Adrenal gland (tissue), 12 donors: Measurements from ENCODE around the gene ABHD15. TPM values are rescaled to one million over a fixed set of nuclear protein-coding genes. Genes with fewer than 3 reads are reported as not detected.

Source experiments
- DNase-seq, 7 donors: peaks; one replicate each; pipeline ENCODE4 v3.0.0-alpha.2; 2019 to 2020
- H3K27ac ChIP-seq, 5 donors: fragments of 200-600 bp; sonication (generic) in 4 of 5; 1 replicate in 3 of 5; 2 replicates in 2 of 5; pipeline versions ENCODE4 v1.5.1 to v1.8.0; 2016 to 2020; ENCODE audit warnings: mild to moderate bottlenecking in 1 of 5
- H3K27me3 ChIP-seq: fragments of 200-600 bp; 2 replicates; pipeline ENCODE4 v1.8.0; 2021
- H3K36me3 ChIP-seq, 2 donors: fragments of 200-600 bp; replicated peaks in 1 of 2; 1 replicate in 1 of 2; 2 replicates in 1 of 2; pipeline versions ENCODE4 v1.5.1 to v1.8.0; 2018 to 2022
- H3K4me1 ChIP-seq, 2 donors: fragments of 200-600 bp; replicated peaks in 1 of 2; 1 replicate in 1 of 2; 2 replicates in 1 of 2; pipeline versions ENCODE4 v1.5.1 to v1.8.0; 2018 to 2021
- H3K4me3 ChIP-seq, 4 donors: fragments of 200-600 bp; sonication (generic) in 3 of 4; one replicate each; pipeline ENCODE4 v1.5.1; 2016 to 2018
- H3K9me3 ChIP-seq, 3 donors: fragments of 200-600 bp; sonication (generic) in 1 of 3; replicated peaks in 1 of 3; 1 replicate in 2 of 3; 2 replicates in 1 of 3; pipeline versions ENCODE4 v1.5.1 to v1.8.0; 2016 to 2021
- POLR2A ChIP-seq, 2 donors: fragments of 450-650 bp; IDR thresholded peaks; one replicate each; pipeline ENCODE4 v1.6.1; 2017; ENCODE audit warnings: antibody characterized with exemption in 2 of 2, mild to moderate bottlenecking in 2 of 2, moderate library complexity in 1 of 2
- WGBS, 4 donors: extraction: QIAGEN DNeasy Blood & Tissue Kit in 2 of 4; methylation state at CpG; one replicate each; pipeline versions ENCODE4 v1.1.5 to v1.1.7; 2013 to 2017; 5-methylcytosine and 5-hydroxymethylcytosine counted together
- intact Hi-C, 2 donors: fragments of 100-400 bp; cut with DNase I; formaldehyde crosslinking; loops; one replicate each; pipeline versions ENCODE4 v1.14.1 to v1.15.0; 2022 to 2023
- polyA plus RNA-seq, 3 donors: library from polyadenylated mRNA; stranded (reverse); fragments of 200-250 nt in 2 of 3; fragments of 350-450 nt in 1 of 3; fragmentation: Illumina TruSeq in 1 of 3; extraction: RNeasy Lipid Tissue Mini Kit (QIAGEN cat#74804) in 1 of 3; gene quantifications; one replicate each; pipeline ENCODE4 v1.2.3, GENCODE V29; 2013 to 2014
- total RNA-seq, 9 donors: library from RNA; depleted of rRNA in 4 of 9; stranded (reverse); fragments of >200 nt in 4 of 9; fragments of 120-200 nt in 1 of 9; fragmentation: NEBNext Ultra II Directional in 1 of 9; extraction: Animal tissue kit (Norgen Biotek cat#: 25700) in 1 of 9; gene quantifications; one replicate each; pipeline versions ENCODE4 v1.1.0 to v1.2.4, GENCODE V29; 2013 to 2023
- TF ChIP-seq, protein P1 (sequence below), 6 experiments: fragments of 450-650 bp in 4 of 6; fragments of 200-600 bp in 2 of 6; sonication (generic) in 1 of 6; IDR thresholded peaks; 1 replicate in 5 of 6; 2 replicates in 1 of 6; pipeline versions ENCODE4 v1.5.1 to v1.8.0; 2016 to 2021; ENCODE audit warnings: antibody characterized with exemption in 6 of 6, mild to moderate bottlenecking in 2 of 6, moderate library complexity in 1 of 6
- donor health status: healthy with polysubstance abuse.
- donor health status: Bipolar disorder and iron deficiency.
- donor health status: DM: yes; HTN: yes; CAD: no.
- donor health status: DM: no; HTN: no; CAD: no.
- donor health status: DM: no; HTN: no; CAD: no.
- donor health status: DM: yes; HTN: yes; CAD: no.

ABHD15 gene
- total and polyA plus RNA-seq, 12 donors, result 2.9 to 11.1 (median 6.2) TPM

DNA sequence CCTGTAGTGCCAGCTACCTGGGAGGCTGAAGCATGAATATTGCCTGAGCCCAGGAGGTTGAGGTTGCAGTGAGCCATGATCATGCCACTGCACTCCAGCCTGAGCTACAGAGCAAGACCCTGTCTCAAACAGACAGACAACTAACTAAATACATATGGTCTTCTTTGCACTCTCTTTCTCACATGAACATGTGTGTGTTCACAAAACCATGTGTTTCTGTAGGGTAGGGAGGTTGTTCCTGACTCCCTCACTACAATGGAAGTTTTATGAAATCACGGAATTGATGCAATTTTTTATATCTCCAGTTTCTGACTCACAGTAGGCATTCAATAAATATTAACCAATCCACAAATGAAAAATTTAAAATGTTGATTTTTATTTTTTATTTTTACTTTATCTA, 48.5 kb downstream of the ABHD15 start:
- Histone ChIP-seq H3K27ac (no peak overlapping the region), H3K9me3 (no peaks in the 10 kb centered on the region), H3K36me3 (peaks cover 0 to 62% of the 10 kb centered on the region in 2 donors), H3K4me1 (no peaks in the 10 kb centered on the region), H3K27me3 (no peaks in the 10 kb centered on the region), H3K4me3 (no peak overlapping the region)
- WGBS, 4 donors, result 94 to 100% (median 96%) methylated on average over 1 of the region's 1 CpG
- DNase-seq, result no peak
- TF ChIP-seq POLR2A (IDR thresholded peaks at IDR 0.05), result no peak
- TF ChIP-seq, protein P1, sequence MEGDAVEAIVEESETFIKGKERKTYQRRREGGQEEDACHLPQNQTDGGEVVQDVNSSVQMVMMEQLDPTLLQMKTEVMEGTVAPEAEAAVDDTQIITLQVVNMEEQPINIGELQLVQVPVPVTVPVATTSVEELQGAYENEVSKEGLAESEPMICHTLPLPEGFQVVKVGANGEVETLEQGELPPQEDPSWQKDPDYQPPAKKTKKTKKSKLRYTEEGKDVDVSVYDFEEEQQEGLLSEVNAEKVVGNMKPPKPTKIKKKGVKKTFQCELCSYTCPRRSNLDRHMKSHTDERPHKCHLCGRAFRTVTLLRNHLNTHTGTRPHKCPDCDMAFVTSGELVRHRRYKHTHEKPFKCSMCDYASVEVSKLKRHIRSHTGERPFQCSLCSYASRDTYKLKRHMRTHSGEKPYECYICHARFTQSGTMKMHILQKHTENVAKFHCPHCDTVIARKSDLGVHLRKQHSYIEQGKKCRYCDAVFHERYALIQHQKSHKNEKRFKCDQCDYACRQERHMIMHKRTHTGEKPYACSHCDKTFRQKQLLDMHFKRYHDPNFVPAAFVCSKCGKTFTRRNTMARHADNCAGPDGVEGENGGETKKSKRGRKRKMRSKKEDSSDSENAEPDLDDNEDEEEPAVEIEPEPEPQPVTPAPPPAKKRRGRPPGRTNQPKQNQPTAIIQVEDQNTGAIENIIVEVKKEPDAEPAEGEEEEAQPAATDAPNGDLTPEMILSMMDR (IDR thresholded peaks at IDR 0.05), result no peak
- intact Hi-C loops, result no loop called here

DNA sequence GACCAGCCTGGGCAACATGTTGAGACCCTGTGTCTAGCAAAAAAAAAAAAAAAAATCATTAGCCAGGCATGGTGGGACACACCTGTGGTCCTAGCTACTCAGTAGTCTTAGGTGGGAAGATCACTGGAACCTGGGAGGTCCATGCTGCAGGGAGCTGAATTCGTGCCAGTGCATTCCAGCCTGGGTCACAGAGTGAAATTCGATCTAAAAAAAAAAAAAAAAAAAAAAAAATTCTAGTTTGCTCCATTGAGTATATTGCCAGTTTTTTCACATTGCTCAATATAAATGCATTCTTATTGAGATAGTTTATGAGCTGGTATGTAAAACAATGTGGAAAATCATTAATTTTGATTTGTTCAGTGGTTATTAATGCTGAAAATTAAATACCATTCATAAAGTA, 52.0 kb downstream of the ABHD15 start:
- intact Hi-C loops, result no loop called here
- Histone ChIP-seq H3K27ac (no peak overlapping the region), H3K36me3 (peaks cover 0 to 61% of the 10 kb centered on the region in 2 donors), H3K9me3 (no peaks in the 10 kb centered on the region), H3K4me1 (no peaks in the 10 kb centered on the region), H3K27me3 (no peaks in the 10 kb centered on the region), H3K4me3 (no peak overlapping the region)
- DNase-seq, result peak in 4 of 7 donors; percentile 20 to 54 (median 38)
- WGBS, 4 donors, result 38 to 52% (median 49%) methylated on average over 2 of the region's 2 CpGs
- TF ChIP-seq, protein P1 (IDR thresholded peaks at IDR 0.05), result no peak
- TF ChIP-seq POLR2A (IDR thresholded peaks at IDR 0.05), result no peak

DNA sequence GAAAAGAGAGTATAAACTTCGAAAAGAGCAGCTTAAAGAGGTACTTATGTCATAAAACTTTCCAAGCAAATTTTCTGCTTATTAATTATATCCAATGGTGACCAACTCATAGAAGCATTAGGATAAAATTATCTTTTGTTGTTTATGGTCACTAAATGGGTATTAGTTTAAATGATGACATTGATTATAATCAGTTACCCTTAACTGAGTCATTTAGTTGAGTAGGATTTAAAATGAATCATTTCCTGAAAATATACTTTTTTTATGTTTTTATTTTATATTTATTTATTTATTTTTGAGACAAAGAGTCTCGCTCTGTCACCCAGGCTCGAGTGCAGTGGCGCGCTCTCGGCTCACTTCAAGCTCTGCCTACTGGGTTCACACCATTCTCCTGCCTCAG, 55.9 kb downstream of the ABHD15 start:
- Histone ChIP-seq H3K27me3 (no peaks in the 10 kb centered on the region), H3K27ac (no peak overlapping the region), H3K9me3 (no peaks in the 10 kb centered on the region), H3K36me3 (peaks cover 0 to 59% of the 10 kb centered on the region in 2 donors), H3K4me3 (no peak overlapping the region), H3K4me1 (no peaks in the 10 kb centered on the region)
- no peak for DNase-seq
- 97 to 99% (median 97%) methylated on average over 6 of the region's 6 CpGs for WGBS, 4 donors
- TF ChIP-seq POLR2A (IDR thresholded peaks at IDR 0.05), result no peak
- TF ChIP-seq, protein P1 (IDR thresholded peaks at IDR 0.05), result no peak
- intact Hi-C loops, result no loop called here

Other genes with a start within 250 kb of the ABHD15 start
- 10 to 100 TPM; 31.5 to 66.3 (median 51.6) TPM for gene TAOK1, start 176.7 kb downstream of the ABHD15 start, total RNA-seq
- 10 to 100 TPM in 1 of 3 donors, 1 to 10 TPM in 2; 6.4 to 25.9 (median 9.7) TPM for gene TAOK1, start 176.7 kb downstream of the ABHD15 start, polyA plus RNA-seq
- 10 to 100 TPM; 22.0 to 70.5 (median 37.0) TPM for gene TP53I13, start 1.7 kb upstream of the ABHD15 start, total RNA-seq
- gene TP53I13, start 1.7 kb upstream of the ABHD15 start, polyA plus RNA-seq, result 100 to 1,000 TPM in 2 of 3 donors, 1 to 10 TPM in 1; 4.2 to 163 (median 135) TPM
- 10 to 100 TPM; 16.2 to 36.6 (median 31.4) TPM for gene GIT1, start 22.6 kb upstream of the ABHD15 start, total RNA-seq
- 10 to 100 TPM; 13.7 to 51.6 (median 33.4) TPM for gene GIT1, start 22.6 kb upstream of the ABHD15 start, polyA plus RNA-seq
- gene ANKRD13B, start 26.1 kb upstream of the ABHD15 start, total RNA-seq, result 10 to 100 TPM in 1 of 9 donors, 1 to 10 TPM in 8; 2.5 to 11.7 (median 4.6) TPM
- 10 to 100 TPM in 1 of 3 donors, 1 to 10 TPM in 2; 1.0 to 23.8 (median 7.2) TPM for gene ANKRD13B, start 26.1 kb upstream of the ABHD15 start, polyA plus RNA-seq
- gene CORO6, start 55.9 kb upstream of the ABHD15 start, total RNA-seq, result 10 to 100 TPM in 1 of 9 donors, 1 to 10 TPM in 8; 1.1 to 14.8 (median 5.5) TPM
- 10 to 100 TPM in 2 of 3 donors, under 1 TPM in 1; 0.44 to 34.0 (median 25.5) TPM for gene CORO6, start 55.9 kb upstream of the ABHD15 start, polyA plus RNA-seq